Measurements from ENCODE around the gene COL18A1. TPM values are rescaled to one million over a fixed set of nuclear protein-coding genes. Genes with fewer than 3 reads are reported as not detected.

Gene COL18A1
- polyA plus RNA-seq, 2 of the 4 experiments (the other 2 are of a cell fraction) = 17.3 to 88.4 TPM

DNA sequence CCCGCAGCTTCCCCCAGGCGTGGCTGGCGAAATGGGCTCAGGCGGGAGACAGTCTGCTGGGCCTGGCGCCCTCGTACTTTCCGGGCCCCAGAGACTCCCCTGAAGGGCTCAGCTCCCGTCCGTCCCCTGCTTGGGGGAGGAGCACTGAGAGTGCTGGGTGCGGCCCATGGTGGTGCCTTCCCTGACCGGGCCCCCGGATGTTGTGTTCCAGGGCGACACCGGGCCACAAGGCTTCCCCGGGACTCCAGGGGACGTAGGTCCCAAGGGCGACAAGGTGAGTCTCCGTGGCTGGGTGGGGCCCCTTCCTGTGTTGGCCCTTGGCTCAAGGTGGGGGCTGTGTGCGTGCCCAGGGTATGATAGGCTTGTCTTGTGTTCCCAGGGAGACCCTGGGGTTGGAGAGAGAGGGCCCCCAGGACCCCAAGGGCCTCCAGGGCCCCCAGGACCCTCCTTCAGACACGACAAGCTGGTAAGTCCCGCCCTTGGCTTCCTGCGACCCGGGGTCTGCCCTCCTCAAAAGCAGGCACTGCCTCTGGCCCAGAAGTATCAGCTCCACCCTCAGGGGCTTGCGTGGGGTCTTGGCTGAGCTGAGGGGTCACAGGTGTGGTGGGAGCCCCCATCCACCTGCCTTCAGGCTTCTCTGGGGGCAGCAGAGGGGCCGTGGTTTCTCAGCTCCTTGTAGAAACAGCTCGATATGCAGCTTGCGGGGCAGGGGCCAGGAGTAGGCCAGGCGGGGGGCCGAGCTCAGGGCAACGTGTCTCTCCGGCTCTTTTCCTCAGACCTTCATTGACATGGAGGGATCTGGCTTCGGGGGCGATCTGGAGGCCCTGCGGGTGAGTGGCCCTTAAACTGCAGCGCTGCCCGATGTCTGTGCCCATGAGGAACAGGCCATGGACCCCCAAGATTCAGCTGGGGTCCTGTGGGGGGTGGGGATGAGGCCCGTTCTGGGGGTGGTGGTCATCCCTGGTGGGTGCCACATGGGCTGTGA, 75.0 kb downstream of the COL18A1 start:
- no peak for FAIRE-seq
- no peak for ATAC-seq
- CTCF ChIA-PET = interaction anchor here (0.6 to 1.4 kb wide), 4 partner anchors 9 to 539 kb away, joined by 3 read pairs; no protein-coding TSS in a partner anchor
- Histone ChIP-seq H3K4me3 (no peak overlapping the region), H3K4me1 (no peaks in the 10 kb centered on the region), H3K27ac (no peak overlapping the region), H3K9me3 (no peaks in the 10 kb centered on the region), H3K4me2 (no peak overlapping the region)
- POLR2A ChIA-PET = interaction anchor here (0.5 kb wide), 1 partner anchor 47 kb away, joined by 4 read pairs; no protein-coding TSS in a partner anchor
- DNase-seq (ENCODE audit: low read depth in 1 of 2, low spot score in 1 of 2) = no peak
- TF ChIP-seq CHD4 (IDR thresholded peaks at IDR 0.05; ENCODE audit: borderline replicate concordance) = no peak
- TF ChIP-seq CHD2 (IDR thresholded peaks at IDR 0.05; ENCODE audit: low read length, partially characterized antibody) = no peak
- TF ChIP-seq ZNF302 (CRISPR knock-in tag; IDR thresholded peaks at IDR 0.05) = no peak
- TF ChIP-seq TP53 (CRISPR knock-in tag; IDR thresholded peaks at IDR 0.05) = no peak
- no peak for TF ChIP-seq ZC3H11A (IDR thresholded peaks at IDR 0.05)
- no peak for TF ChIP-seq CBX2 (IDR thresholded peaks at IDR 0.05; ENCODE audit: borderline replicate concordance, low read depth)
- 96% methylated on average over 26 of the region's 37 CpGs for WGBS (ENCODE audit: missing lambda C conversion rate)

DNA sequence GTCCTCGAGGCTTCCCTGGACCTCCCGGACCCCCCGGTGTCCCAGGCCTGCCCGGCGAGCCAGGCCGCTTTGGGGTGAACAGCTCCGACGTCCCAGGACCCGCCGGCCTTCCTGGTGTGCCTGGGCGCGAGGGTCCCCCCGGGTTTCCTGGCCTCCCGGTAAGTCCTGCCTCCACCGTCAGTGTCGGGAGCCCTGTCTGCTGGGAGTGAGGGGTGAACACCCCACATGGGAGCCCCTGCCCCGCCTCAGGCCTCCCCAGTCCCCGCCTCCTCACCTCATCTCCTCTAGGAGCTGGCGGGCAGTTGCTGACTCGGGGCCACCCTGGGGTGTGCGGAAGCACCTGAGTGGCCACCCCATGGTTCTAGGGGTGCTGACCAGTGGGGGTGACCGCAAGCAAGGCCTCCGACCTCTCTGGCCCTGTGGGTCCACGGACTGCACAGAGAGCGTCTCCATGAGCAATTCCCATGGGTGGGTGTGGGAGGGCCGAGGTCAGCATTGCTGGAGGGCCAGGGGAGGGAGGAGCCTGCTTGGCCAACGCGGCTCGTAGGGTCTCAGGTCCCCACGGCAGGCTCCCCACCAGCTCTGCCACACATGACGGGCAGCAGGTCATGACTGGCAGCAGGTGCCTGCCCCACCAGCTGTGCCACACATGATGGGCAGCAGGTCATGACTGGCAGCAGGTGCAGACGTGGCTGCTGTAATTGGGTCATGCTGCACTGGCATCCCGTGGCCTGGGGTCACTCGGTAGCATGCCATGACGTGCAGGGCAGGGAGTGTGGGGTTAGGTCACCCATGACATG, 75.9 kb downstream of the COL18A1 start:
- 96% methylated on average over 4 of the region's 35 CpGs for WGBS (ENCODE audit: missing lambda C conversion rate)
- Histone ChIP-seq H3K4me2 (no peak overlapping the region), H3K27ac (no peak overlapping the region), H3K9me3 (no peaks in the 10 kb centered on the region), H3K4me1 (no peaks in the 10 kb centered on the region), H3K4me3 (no peak overlapping the region)
- ChIA-PET CTCF (interaction anchor here (0.6 to 1.4 kb wide), 3 partner anchors 10 to 172 kb away, joined by 3 read pairs; no protein-coding TSS in a partner anchor), POLR2A (interaction anchor here (0.5 kb wide), 1 partner anchor 46 kb away, joined by 4 read pairs; no protein-coding TSS in a partner anchor)
- ATAC-seq (no peak), DNase-seq (ENCODE audit: low read depth in 1 of 2, low spot score in 1 of 2) (no peak), FAIRE-seq (no peak)
- TF ChIP-seq ZNF302 (CRISPR knock-in tag; IDR thresholded peaks at IDR 0.05) = no peak

DNA sequence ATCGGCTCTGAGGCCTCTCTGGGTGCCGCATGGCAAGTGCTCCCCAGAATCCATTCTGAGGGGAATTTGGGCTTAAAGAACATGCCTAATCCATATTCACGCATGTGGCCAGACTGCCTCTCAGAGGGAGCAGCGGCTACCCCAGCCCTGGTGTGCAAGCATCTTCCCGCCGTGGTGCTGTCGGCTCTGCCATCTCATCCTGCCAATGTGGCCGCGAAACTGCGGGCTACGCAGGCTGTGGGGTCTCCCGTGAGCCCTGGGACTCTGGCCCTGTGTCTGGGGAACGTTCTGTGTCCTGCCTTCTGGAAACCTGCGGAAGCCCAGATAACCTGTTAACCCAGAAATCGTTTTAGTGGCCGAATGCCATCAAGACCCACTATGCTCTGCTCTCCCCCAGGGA, 76.6 kb downstream of the COL18A1 start:
- FAIRE-seq = no peak
- no peak for TF ChIP-seq HDAC2 (IDR thresholded peaks at IDR 0.05)
- TF ChIP-seq, protein P1, sequence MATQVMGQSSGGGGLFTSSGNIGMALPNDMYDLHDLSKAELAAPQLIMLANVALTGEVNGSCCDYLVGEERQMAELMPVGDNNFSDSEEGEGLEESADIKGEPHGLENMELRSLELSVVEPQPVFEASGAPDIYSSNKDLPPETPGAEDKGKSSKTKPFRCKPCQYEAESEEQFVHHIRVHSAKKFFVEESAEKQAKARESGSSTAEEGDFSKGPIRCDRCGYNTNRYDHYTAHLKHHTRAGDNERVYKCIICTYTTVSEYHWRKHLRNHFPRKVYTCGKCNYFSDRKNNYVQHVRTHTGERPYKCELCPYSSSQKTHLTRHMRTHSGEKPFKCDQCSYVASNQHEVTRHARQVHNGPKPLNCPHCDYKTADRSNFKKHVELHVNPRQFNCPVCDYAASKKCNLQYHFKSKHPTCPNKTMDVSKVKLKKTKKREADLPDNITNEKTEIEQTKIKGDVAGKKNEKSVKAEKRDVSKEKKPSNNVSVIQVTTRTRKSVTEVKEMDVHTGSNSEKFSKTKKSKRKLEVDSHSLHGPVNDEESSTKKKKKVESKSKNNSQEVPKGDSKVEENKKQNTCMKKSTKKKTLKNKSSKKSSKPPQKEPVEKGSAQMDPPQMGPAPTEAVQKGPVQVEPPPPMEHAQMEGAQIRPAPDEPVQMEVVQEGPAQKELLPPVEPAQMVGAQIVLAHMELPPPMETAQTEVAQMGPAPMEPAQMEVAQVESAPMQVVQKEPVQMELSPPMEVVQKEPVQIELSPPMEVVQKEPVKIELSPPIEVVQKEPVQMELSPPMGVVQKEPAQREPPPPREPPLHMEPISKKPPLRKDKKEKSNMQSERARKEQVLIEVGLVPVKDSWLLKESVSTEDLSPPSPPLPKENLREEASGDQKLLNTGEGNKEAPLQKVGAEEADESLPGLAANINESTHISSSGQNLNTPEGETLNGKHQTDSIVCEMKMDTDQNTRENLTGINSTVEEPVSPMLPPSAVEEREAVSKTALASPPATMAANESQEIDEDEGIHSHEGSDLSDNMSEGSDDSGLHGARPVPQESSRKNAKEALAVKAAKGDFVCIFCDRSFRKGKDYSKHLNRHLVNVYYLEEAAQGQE (IDR thresholded peaks at IDR 0.05) = no peak

DNA sequence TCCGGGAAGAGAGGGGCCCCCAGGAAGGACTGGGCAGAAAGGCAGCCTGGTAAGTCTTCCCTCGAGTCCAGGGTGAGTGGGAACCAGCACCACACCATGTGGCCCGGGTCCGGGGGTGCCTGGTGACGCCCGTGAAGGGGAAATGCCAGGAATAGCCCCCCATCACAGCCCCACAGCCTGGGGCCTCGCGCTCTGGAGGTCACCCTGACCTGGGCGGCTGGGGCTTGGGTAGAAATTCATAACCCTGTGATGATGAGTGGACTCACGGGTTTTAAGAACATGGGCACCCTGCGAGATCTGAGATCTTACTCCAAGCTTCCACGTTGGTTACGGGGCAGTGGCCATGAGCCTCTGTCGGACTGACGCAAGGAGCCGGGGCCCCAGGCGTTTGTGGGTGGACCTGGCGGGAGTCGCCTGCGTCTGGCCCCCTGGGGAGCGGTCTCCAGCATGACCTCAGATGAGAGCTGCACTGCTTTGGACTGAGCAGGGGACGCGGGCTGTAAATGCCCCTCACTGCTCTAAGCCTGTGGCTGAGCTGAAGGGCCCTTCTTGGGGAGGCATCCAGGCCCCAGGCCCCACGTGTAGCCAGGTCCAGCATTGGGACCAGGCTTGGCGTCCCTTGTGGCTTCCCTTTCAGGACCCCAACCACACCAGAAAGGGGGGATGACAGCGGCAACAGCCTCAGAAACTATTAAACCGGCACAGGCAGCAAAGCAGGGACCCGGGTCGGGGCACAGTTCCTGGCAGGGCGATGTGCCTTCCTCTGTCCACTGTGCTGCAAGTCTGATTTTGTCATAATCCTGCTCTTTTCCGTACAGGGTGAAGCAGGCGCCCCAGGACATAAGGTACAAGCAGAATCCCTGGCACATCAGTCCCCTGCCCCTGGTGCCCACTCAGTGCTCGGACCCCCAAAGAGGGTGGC, 77.3 kb downstream of the COL18A1 start:
- Histone ChIP-seq H3K9me3 (no peaks in the 10 kb centered on the region), H3K4me2 (no peak overlapping the region), H3K27ac (no peak overlapping the region), H3K4me3 (no peak overlapping the region), H3K4me1 (no peaks in the 10 kb centered on the region)
- ChIA-PET CTCF (interaction anchor here (1.1 kb wide), 1 partner anchor 42 kb away, joined by 3 read pairs; no protein-coding TSS in a partner anchor), POLR2A (no interaction called here)
- 95% methylated on average over 27 of the region's 33 CpGs for WGBS (ENCODE audit: missing lambda C conversion rate)
- DNase-seq (ENCODE audit: low read depth in 1 of 2, low spot score in 1 of 2) = no peak
- ATAC-seq = no peak
- no peak for FAIRE-seq
- TF ChIP-seq, protein P2, sequence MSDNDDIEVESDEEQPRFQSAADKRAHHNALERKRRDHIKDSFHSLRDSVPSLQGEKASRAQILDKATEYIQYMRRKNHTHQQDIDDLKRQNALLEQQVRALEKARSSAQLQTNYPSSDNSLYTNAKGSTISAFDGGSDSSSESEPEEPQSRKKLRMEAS (IDR thresholded peaks at IDR 0.05) = no peak
- no peak for TF ChIP-seq JUN (IDR thresholded peaks at IDR 0.05)
- TF ChIP-seq, protein P1 (IDR thresholded peaks at IDR 0.05) = no peak
- TF ChIP-seq EHMT2 (IDR thresholded peaks at IDR 0.05; ENCODE audit: low read depth) = no peak
- no peak for TF ChIP-seq HOXB13 (CRISPR knock-in tag; IDR thresholded peaks at IDR 0.05; ENCODE audit: low read depth)
- TF ChIP-seq JUNB (IDR thresholded peaks at IDR 0.05) = no peak
- no peak for TF ChIP-seq RAD21 (conservative IDR thresholded peaks at IDR 0.05 in 1 of 2, IDR thresholded peaks at IDR 0.05 in 1 of 2)
- no peak for TF ChIP-seq RFX5 (IDR thresholded peaks at IDR 0.05)
- no peak for TF ChIP-seq NR3C1 (IDR thresholded peaks at IDR 0.05)

More for the DNA sequence above, 76.6 kb downstream of the COL18A1 start:
- no peaks in the 10 kb centered on the region for H3K4me1 ChIP-seq
- H3K27ac ChIP-seq = no peak overlapping the region
- WGBS (ENCODE audit: missing lambda C conversion rate) = 92% methylated on average over 8 of the region's 16 CpGs
- ChIA-PET CTCF (no interaction called here), POLR2A (no interaction called here)
- H3K4me3 ChIP-seq = no peak overlapping the region
- ATAC-seq (no peak), DNase-seq (ENCODE audit: low read depth in 1 of 2, low spot score in 1 of 2) (no peak)
- H3K4me2 ChIP-seq = no peak overlapping the region
- no peaks in the 10 kb centered on the region for H3K9me3 ChIP-seq

All from A549 (cell line).